HepG2 (cell line): ENCODE results near the gene ECHDC1. TPM values are rescaled to one million over a fixed set of nuclear protein-coding genes. Genes with fewer than 3 reads are reported as not detected.

Source experiments
- FIP1L1 ChIP-seq: fragments of 200-400 bp; formaldehyde crosslinking; IDR thresholded peaks from 2 replicates; pipeline ENCODE4 v1.6.1; 2018; ENCODE audit warnings: low read depth, mild to moderate bottlenecking, low read length, moderate library complexity, borderline replicate concordance; ENCODE audit not compliant: insufficient read depth
- KLF6 ChIP-seq: IDR thresholded peaks from 2 replicates; pipeline ENCODE4 v1.8.0; 2016; ENCODE audit warnings: missing biosample characterization, missing genetic modification reagents
- MAZ ChIP-seq, 2 experiments: sonication (generic) in 1 of 2; formaldehyde crosslinking in 1 of 2; IDR thresholded peaks; 2 replicates each; pipeline versions ENCODE4 v1.5.0 to v1.6.1; 2012 to 2020; ENCODE audit warnings: low read depth in 2 of 2, mild to moderate bottlenecking in 2 of 2, borderline replicate concordance in 1 of 2, improper control_type of control experiment in 1 of 2, low read length in 1 of 2, missing genetic modification reagents in 1 of 2, moderate library complexity in 1 of 2
- MEIS1 ChIP-seq: sonication (generic); formaldehyde crosslinking; IDR thresholded peaks from 2 replicates; pipeline ENCODE4 v1.9.0; 2021; ENCODE audit warnings: mild to moderate bottlenecking, missing genetic modification reagents, moderate library complexity, borderline replicate concordance
- MXD4 ChIP-seq: IDR thresholded peaks from 2 replicates; pipeline ENCODE4 v1.6.1; 2016; ENCODE audit warnings: mild to moderate bottlenecking, missing biosample characterization, missing genetic modification reagents
- NFYB ChIP-seq: sonication (generic); formaldehyde crosslinking; IDR thresholded peaks from 2 replicates; pipeline ENCODE4 v1.4.0; 2020; ENCODE audit warnings: missing genetic modification reagents
- POLR2AphosphoS2 ChIP-seq: IDR thresholded peaks from 2 replicates; pipeline ENCODE4 v1.6.1; 2011; ENCODE audit warnings: low read depth, low read length, improper control_type of control experiment
- RFX1 ChIP-seq: fragments of 450-650 bp; IDR thresholded peaks from 2 replicates; pipeline ENCODE4 v1.6.1; 2017
- SMARCC2 ChIP-seq: fragments of 450-650 bp; IDR thresholded peaks from 2 replicates; pipeline ENCODE4 v1.6.1; 2017; ENCODE audit warnings: antibody characterized with exemption, mild to moderate bottlenecking
- ZFP62 ChIP-seq: sonication (generic); formaldehyde crosslinking; IDR thresholded peaks from 2 replicates; pipeline ENCODE4 v1.4.0; 2020; ENCODE audit warnings: missing genetic modification reagents
- ZNF678 ChIP-seq: sonication (generic); formaldehyde crosslinking; IDR thresholded peaks from 2 replicates; pipeline ENCODE4 v1.4.0; 2020; ENCODE audit warnings: mild to moderate bottlenecking, missing genetic modification reagents
- polyA plus RNA-seq, 8 experiments: library from polyadenylated mRNA; depleted of rRNA in 3 of 8; stranded (reverse) in 7 of 8; unstranded in 1 of 8; fragments of >200 nt; fragmentation: Illumina TruSeq in 4 of 8; extraction: Trizol in 4 of 8; gene quantifications; 2 replicates each; pipeline versions ENCODE4 v1.2.1 to v1.2.3, GENCODE V29; 2011 to 2016; ENCODE audit warnings: low read depth in 4 of 8, missing spikeins in 1 of 8, mixed read lengths in 1 of 8; ENCODE audit not compliant: insufficient read depth in 1 of 8
- total RNA-seq, 5 experiments: library from RNA; depleted of rRNA; stranded (reverse); fragments of >200 nt; fragmentation: Illumina TruSeq; extraction: Trizol; gene quantifications; 2 replicates each; pipeline ENCODE4 v1.2.3, GENCODE V29; 2016; ENCODE audit warnings: low read depth in 1 of 5
- TF ChIP-seq, protein P1 (sequence below): sonication (generic); formaldehyde crosslinking; IDR thresholded peaks from 2 replicates; pipeline ENCODE4 v1.4.0; 2020; ENCODE audit warnings: missing genetic modification reagents, mild to moderate bottlenecking, borderline replicate concordance
- TF ChIP-seq, protein P2 (sequence below): sonication (generic); formaldehyde crosslinking; conservative IDR thresholded peaks from 2 replicates; pipeline ENCODE4 v1.8.1; 2023; ENCODE audit warnings: missing genetic modification reagents
- TF ChIP-seq, protein P3 (sequence below): sonication (generic); formaldehyde crosslinking; IDR thresholded peaks from 2 replicates; pipeline ENCODE4 v1.8.1; 2023; ENCODE audit warnings: mild to moderate bottlenecking, moderate library complexity, missing genetic modification reagents
- TF ChIP-seq, protein P4 (sequence below): sonication (generic); formaldehyde crosslinking; IDR thresholded peaks from 2 replicates; pipeline ENCODE4 v1.4.0; 2020; ENCODE audit warnings: missing genetic modification reagents

ECHDC1 gene
- total and polyA plus RNA-seq, 2 of the 13 experiments (the other 11 are each of a cell fraction or from before 2014, with no cell fraction given) = 32.8 to 98.1 TPM

DNA sequence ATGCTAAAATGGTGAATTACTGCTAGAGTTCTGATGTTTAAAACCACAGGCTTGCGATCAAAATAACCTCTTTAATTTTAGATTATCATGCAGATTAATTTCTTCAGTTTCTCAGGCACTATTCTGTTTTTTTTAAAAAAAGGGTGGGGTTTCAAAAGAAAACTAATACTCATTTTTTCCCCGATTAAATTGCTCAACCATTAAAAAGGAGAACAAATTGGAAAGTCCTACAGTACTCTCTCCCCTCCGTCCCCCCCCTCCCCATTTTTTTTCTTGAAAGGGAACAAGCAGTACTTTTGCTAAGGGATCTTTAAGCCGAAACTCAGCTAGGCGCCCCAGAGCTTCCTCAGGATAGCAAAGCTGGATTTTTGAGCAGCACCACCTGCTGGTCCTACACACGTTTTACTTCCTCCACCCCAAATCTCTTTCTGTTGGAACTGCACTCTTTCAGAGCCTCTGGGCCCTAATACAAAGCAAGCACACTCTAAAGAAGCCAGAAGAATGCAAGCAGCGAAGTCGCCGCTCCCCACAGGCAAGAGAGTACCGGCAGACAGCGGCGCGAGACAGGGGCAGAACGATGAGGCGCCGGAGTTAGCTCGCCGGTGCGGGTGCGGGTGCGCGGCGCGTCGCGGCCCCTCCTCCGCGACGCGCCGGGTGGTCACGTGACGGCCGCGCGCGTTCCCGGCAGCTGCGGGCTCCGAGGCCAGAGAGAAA, 77.1 kb downstream of the ECHDC1 start, which contains the start of gene RNF146 (continued):
- no peak for TF ChIP-seq FIP1L1
- TF ChIP-seq, protein P1, sequence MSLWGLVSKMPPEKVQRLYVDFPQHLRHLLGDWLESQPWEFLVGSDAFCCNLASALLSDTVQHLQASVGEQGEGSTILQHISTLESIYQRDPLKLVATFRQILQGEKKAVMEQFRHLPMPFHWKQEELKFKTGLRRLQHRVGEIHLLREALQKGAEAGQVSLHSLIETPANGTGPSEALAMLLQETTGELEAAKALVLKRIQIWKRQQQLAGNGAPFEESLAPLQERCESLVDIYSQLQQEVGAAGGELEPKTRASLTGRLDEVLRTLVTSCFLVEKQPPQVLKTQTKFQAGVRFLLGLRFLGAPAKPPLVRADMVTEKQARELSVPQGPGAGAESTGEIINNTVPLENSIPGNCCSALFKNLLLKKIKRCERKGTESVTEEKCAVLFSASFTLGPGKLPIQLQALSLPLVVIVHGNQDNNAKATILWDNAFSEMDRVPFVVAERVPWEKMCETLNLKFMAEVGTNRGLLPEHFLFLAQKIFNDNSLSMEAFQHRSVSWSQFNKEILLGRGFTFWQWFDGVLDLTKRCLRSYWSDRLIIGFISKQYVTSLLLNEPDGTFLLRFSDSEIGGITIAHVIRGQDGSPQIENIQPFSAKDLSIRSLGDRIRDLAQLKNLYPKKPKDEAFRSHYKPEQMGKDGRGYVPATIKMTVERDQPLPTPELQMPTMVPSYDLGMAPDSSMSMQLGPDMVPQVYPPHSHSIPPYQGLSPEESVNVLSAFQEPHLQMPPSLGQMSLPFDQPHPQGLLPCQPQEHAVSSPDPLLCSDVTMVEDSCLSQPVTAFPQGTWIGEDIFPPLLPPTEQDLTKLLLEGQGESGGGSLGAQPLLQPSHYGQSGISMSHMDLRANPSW (CRISPR knock-in tag) = 0 out of 2 replicates have a peak, but pooled peaks have one; percentile 52
- no peak for TF ChIP-seq ZFP62 (CRISPR knock-in tag)
- TF ChIP-seq NFYB (CRISPR knock-in tag) = no peak
- no peak for TF ChIP-seq SMARCC2
- TF ChIP-seq, protein P2, sequence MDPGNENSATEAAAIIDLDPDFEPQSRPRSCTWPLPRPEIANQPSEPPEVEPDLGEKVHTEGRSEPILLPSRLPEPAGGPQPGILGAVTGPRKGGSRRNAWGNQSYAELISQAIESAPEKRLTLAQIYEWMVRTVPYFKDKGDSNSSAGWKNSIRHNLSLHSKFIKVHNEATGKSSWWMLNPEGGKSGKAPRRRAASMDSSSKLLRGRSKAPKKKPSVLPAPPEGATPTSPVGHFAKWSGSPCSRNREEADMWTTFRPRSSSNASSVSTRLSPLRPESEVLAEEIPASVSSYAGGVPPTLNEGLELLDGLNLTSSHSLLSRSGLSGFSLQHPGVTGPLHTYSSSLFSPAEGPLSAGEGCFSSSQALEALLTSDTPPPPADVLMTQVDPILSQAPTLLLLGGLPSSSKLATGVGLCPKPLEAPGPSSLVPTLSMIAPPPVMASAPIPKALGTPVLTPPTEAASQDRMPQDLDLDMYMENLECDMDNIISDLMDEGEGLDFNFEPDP (CRISPR knock-in tag) = no peak
- TF ChIP-seq, protein P3, sequence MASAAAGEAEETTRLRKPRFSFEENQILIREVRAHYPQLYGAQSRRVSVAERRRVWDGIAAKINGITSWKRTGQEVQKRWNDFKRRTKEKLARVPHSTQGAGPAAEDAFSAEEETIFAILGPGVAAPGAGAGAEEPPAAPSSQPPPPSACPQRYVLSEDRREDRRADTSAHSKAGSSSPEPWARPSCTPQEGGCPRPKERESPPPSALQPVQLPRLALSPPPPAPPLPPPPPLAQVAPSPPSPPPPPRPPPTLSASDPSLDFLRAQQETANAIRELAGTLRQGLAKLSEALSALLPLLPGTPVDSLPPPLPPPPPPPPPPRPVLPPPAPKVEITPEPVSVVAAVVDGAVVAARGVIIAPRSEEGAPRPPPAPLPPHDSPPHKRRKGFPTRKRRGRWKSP = no peak
- no peak for TF ChIP-seq KLF6 (CRISPR knock-in tag)
- TF ChIP-seq, protein P4, sequence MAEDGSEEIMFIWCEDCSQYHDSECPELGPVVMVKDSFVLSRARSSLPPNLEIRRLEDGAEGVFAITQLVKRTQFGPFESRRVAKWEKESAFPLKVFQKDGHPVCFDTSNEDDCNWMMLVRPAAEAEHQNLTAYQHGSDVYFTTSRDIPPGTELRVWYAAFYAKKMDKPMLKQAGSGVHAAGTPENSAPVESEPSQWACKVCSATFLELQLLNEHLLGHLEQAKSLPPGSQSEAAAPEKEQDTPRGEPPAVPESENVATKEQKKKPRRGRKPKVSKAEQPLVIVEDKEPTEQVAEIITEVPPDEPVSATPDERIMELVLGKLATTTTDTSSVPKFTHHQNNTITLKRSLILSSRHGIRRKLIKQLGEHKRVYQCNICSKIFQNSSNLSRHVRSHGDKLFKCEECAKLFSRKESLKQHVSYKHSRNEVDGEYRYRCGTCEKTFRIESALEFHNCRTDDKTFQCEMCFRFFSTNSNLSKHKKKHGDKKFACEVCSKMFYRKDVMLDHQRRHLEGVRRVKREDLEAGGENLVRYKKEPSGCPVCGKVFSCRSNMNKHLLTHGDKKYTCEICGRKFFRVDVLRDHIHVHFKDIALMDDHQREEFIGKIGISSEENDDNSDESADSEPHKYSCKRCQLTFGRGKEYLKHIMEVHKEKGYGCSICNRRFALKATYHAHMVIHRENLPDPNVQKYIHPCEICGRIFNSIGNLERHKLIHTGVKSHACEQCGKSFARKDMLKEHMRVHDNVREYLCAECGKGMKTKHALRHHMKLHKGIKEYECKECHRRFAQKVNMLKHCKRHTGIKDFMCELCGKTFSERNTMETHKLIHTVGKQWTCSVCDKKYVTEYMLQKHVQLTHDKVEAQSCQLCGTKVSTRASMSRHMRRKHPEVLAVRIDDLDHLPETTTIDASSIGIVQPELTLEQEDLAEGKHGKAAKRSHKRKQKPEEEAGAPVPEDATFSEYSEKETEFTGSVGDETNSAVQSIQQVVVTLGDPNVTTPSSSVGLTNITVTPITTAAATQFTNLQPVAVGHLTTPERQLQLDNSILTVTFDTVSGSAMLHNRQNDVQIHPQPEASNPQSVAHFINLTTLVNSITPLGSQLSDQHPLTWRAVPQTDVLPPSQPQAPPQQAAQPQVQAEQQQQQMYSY (CRISPR knock-in tag) = no peak
- no peak for TF ChIP-seq RFX1
- TF ChIP-seq ZNF678 (CRISPR knock-in tag) = no peak
- 0 out of 2 replicates have a peak, but pooled peaks have one; percentile 61 for TF ChIP-seq MAZ (IDR thresholded peaks at IDR 0.05; ENCODE audit: borderline replicate concordance, low read depth, low read length)
- TF ChIP-seq MAZ (CRISPR knock-in tag; IDR thresholded peaks at IDR 0.05; ENCODE audit: low read depth) = no peak
- no peak for TF ChIP-seq MXD4
- TF ChIP-seq POLR2AphosphoS2 = no peak
- TF ChIP-seq MEIS1 (CRISPR knock-in tag) = no peak
